HG03196 (cell line): ENCODE data around the gene SDK2.
"Not testable (repeated sequence)": the region's sequence is repeated elsewhere in the genome, so short reads cannot be mapped to it uniquely, and the experiment has no call there.

Experiments
- ATAC-seq: cut with Tn5 transposase; IDR thresholded peaks from one replicate; pipeline ENCODE4 v1.9.1; 2021; ENCODE audit not compliant: unreplicated experiment

The SDK2 gene

GRCh38 chr17:73379826-73380225 lies 264.4 kb downstream of the SDK2 start:
- ATAC-seq: no peak

- no peak for ATAC-seq
These were observed 265.2 kb downstream of the SDK2 start for GRCh38 chr17:73378974-73379470.

DNA sequence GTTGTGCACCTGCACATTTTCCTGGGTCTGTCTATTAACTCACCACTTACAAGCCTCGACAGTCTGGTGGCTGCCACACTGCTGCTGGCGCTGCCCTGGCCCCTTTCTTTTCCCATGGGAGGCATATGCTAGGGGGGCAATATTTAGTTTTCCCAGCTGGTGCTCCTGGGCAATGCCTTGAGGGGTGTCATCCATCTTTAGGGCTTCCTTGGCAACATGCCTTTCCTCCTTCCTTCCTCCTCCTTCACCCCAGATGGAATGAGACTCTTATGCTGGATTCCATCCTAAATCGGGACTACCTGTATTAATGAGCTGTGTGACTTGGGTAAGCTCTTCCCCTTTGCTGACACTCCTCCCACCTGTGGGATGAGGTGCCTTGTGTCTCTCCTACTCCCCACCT lies 267.6 kb downstream of the SDK2 start:
- no peak for ATAC-seq

DNA sequence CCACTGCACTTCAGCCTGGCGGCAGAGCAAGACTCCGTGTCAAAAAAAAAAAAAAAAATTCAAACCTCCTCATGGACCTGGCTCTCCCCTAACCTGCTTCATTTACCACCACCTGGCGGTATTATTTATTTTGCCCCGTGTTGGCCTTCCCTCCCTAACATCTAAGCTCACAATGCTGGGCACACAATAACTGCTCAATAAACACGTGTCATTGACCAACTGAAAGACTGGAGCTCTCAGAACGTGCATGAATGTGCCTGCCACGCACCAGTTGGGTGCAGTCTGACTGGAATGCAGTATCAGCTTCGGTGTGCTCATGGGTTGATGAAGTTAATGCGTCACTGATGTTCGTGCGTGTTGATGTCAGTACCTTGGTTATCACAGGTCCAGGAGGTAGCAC lies 268.1 kb downstream of the SDK2 start:
- no peak for ATAC-seq

DNA sequence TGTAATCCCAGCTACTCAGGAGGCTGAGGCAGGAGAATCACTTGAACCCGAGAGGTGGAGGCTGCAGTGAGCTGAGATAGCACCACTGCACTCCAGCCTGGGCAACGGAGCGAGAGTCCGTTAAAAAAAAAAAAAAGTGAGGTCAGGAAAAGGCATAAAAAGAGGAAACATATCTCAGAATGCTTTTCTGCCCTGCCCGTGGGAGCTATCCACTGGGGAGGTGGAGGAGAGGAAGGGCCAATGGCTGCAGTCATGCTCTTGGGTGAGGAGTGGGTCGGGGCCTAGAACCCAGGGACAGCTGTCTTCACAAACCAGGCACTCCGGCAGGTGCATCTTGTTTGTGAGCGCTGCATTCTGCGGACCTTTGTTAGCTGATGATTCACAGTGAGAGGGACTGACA lies 272.4 kb downstream of the SDK2 start:
- no peak for ATAC-seq

- no peak for ATAC-seq
These were observed 273.0 kb downstream of the SDK2 start for GRCh38 chr17:73371285-73371684.

- not testable (repeated sequence) for ATAC-seq
These were observed 274.3 kb downstream of the SDK2 start for GRCh38 chr17:73369817-73370490.

- ATAC-seq: no peak
These were observed 275.1 kb downstream of the SDK2 start for GRCh38 chr17:73369111-73369521.

GRCh38 chr17:73368085-73368631 lies 276.1 kb downstream of the SDK2 start:
- ATAC-seq: no peak

- ATAC-seq: no peak
These were observed 278.2 kb downstream of the SDK2 start for GRCh38 chr17:73365906-73366623.

- ATAC-seq: no peak
These were observed 278.9 kb downstream of the SDK2 start for GRCh38 chr17:73365301-73365874.

GRCh38 chr17:73364155-73364522 lies 280.1 kb downstream of the SDK2 start:
- ATAC-seq: no peak

DNA sequence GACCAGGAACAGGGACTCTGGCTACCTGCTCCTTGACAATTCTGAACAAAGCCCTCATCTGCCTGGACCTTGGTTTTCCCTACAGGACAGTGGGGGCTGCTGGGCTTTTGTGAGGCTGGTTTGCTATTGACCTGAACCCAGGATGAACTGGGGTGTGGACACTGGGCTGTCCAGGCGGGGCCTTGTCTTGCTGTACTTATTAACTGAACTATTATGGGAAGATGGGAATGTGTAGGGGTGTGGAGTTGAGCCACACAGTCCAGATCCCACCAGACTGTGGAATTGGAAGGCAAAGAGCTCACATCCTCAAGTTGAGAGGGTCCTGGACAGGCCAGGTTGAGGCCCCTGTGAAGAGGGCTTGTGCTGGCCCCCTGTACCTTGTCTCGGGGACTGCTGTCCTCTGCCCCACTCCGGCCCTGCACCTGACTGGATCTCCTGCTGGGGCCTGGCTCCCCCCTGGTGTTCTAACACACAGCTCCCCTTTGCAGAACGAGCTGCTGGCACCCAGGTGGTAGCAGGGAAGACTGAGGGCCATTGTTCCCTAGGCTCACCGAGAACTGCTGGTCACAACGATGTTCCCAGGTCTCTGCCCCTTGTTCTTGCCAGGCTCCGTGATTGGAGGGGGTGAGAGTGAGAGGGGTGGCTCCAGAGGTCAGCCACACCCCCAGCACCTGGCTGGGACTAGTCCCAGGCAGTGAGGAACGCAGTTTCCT lies 280.6 kb downstream of the SDK2 start:
- ATAC-seq: no peak

- ATAC-seq: no peak
These were observed 281.5 kb downstream of the SDK2 start for GRCh38 chr17:73362697-73363096.

DNA sequence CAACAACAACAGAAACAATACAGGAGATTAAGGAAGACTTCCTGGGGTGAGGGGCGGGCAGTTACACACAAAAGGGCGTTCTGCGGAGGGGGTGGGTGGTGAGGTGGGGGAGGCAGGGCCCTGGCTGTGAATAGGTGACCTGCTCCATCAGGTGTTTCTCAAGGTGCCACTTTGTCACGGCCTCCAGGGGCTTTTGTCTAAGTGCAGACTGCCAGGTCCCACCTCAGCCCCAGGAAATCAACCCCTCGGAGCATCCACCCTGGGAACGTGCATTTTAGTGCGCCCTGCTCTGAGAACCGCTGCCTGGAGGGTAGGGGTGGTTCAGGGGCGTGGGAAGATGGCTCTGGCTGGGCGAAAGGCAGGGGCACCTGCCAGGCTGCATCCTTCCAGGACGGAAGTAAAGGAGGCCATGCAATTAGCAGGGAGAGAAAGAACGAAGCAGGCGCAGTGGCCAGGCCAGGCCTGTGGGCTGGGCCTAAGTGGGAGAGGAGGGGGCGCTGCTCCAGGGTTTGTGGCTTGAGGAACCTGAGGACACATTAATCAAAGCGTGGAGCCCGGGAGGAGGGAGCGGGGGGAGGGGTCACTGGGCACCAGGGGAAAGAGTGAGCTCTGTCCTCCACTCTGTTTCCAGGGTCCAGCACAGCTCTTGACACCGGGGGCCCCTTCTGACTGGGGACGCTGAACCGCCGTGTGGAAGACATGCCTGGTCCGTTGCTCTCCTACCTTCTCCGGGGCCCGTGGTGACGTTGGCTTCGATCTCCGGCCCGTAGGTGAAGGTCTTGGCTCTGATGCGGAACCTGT lies 283.1 kb downstream of the SDK2 start:
- no peak for ATAC-seq

DNA sequence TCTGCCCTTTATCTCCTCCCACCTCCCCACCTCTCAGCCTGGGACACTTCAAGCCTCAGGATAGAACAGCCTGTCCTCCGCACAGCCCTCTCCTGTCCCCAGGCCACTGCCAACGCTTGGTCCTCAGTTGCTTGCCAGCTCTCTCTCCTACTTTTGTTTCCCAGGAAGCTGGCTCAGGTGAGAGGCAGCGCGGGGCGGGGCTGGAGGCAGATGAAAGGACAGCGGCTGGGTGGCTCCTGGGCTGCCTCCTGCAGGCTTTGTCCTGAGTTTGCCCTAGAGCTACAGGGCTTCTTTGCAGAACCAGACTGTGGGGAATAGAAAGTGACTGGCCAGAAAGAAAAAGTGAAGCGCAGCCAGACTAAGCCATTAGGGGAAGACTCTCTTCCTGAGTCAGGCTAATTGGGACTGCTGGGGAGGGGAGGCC lies 284.2 kb downstream of the SDK2 start:
- no peak for ATAC-seq

- no peak for ATAC-seq
These were observed 284.9 kb downstream of the SDK2 start for GRCh38 chr17:73359352-73359751.

- no peak for ATAC-seq
These were observed 285.6 kb downstream of the SDK2 start for GRCh38 chr17:73358668-73359067.

DNA sequence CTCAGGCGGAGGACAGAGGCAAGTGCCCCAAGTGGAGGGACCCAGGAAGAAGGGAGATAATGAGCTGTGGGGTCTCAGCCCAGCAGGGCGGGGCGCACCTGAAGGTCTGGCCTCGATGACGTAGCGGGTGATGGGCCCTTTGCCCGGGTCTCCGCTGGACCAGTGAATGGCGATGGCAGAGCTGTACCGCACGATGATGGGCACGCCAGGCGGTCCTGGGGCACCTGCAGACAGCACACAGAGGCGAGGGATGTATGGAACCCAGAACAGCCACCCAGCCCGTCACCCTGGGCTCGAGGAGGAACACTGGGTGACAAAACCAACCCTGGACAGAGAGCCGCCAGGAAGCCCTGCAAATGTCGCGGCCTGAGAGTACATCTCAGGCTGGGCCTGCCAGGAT lies 286.3 kb downstream of the SDK2 start:
- no peak for ATAC-seq

DNA sequence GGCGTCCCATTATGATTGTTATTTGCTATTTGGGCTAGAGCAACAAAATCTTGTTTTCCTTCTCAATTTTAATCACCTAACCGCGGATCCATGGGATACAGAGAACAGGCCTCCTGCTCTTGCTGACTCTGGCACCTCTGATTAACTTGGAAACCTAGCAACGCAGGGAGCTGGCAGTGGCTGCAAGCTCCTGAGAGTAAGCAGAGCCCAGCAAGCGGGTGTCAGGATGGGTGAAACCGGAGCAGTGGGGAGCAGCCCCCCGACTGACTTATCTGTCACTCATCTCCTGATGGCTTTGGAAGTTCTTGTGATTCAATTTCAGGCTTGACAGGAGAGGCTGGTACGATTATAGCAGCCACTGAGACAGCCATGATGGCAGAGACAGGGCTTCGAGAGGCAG lies 286.9 kb downstream of the SDK2 start:
- no peak for ATAC-seq
